Cerebellar nuclear complex (tissue), 1 donor: ENCODE results near the gene ALDH3B1.

Experiments
- DNase-seq, 2 experiments: peaks; one replicate each; lab custom pipeline; 2025; lab: John Stamatoyannopoulos, UW

ALDH3B1 gene

GRCh38 chr11:67997475-67997921 is 12.6 kb upstream of the ALDH3B1 start:
- DNase-seq, result no peak

GRCh38 chr11:67998150-67999045 is 11.7 kb upstream of the ALDH3B1 start:
- no peak for DNase-seq

- DNase-seq, result no peak
Measured at GRCh38 chr11:67999201-67999629, 10.9 kb upstream of the ALDH3B1 start.

GRCh38 chr11:67999704-68000103 is 10.4 kb upstream of the ALDH3B1 start:
- no peak for DNase-seq

GRCh38 chr11:68002575-68002937 is 7.6 kb upstream of the ALDH3B1 start:
- no peak for DNase-seq

- DNase-seq, result no peak
Measured at GRCh38 chr11:68002938-68003845, 6.9 kb upstream of the ALDH3B1 start.

GRCh38 chr11:68003846-68004550 is 6.1 kb upstream of the ALDH3B1 start, which contains the start of gene UNC93B1:
TSS of gene UNC93B1 (minus strand) at chr11:68004097. CDS start at chr11:68004043, 54 bp downstream.
- DNase-seq, result no peak

GRCh38 chr11:68004551-68005335 is 5.4 kb upstream of the ALDH3B1 start:
- no peak for DNase-seq

GRCh38 chr11:68006606-68007166 is 3.4 kb upstream of the ALDH3B1 start:
- no peak for DNase-seq

GRCh38 chr11:68007498-68008380 is 2.4 kb upstream of the ALDH3B1 start:
- DNase-seq, result no peak

GRCh38 chr11:68008381-68009337 is 1.5 kb upstream of the ALDH3B1 start:
- no peak for DNase-seq

GRCh38 chr11:68009391-68010089 is 587 bp upstream of the ALDH3B1 start:
- no peak for DNase-seq

- no peak for DNase-seq
Measured at GRCh38 chr11:68011051-68011943, 1.2 kb downstream of the ALDH3B1 start.

GRCh38 chr11:68012044-68012842 is 2.1 kb downstream of the ALDH3B1 start:
- DNase-seq, result no peak

GRCh38 chr11:68012843-68013610 is 2.9 kb downstream of the ALDH3B1 start:
- no peak for DNase-seq
